GM23338 (cell line): ENCODE measurements around the gene ARHGEF9. TPM values are rescaled to one million over a fixed set of nuclear protein-coding genes. Genes with fewer than 3 reads are reported as not detected.

Experiments
- ATAC-seq: fragments of 200-7000 bp; cut with Tn5 transposase; 3 replicates; pipeline ENCODE4 v1.9.1; 2020
- DNase-seq: peaks from one replicate; pipeline ENCODE4 v3.0.0-alpha.2; 2015; ENCODE audit warnings: low spot score
- H2AFZ ChIP-seq: fragments of 200-600 bp; sonication (generic); 2 replicates; pipeline ENCODE4 v1.8.0; 2016; ENCODE audit warnings: antibody characterized with exemption, mild to moderate bottlenecking, moderate library complexity
- H3F3A ChIP-seq: fragments of 200-600 bp; sonication (generic); replicated peaks from 2 replicates; pipeline ENCODE4 v1.8.0; 2017; ENCODE audit warnings: antibody characterized with exemption, mixed run types, low read depth
- H3K27ac ChIP-seq: fragments of 200-600 bp; sonication (generic); 2 replicates; pipeline ENCODE4 v1.6.1; 2016; ENCODE audit warnings: low read depth
- H3K27me3 ChIP-seq: fragments of 200-600 bp; sonication (generic); 2 replicates; pipeline ENCODE4 v1.8.0; 2016; ENCODE audit warnings: mild to moderate bottlenecking, mixed run types, moderate library complexity; ENCODE audit not compliant: insufficient read depth
- H3K36me3 ChIP-seq: fragments of 200-600 bp; sonication (generic); 2 replicates; pipeline ENCODE4 v1.8.0; 2016; ENCODE audit warnings: mild to moderate bottlenecking; ENCODE audit not compliant: insufficient read depth
- H3K4me1 ChIP-seq: fragments of 200-600 bp; sonication (generic); 2 replicates; pipeline ENCODE4 v1.8.0; 2016; ENCODE audit warnings: mild to moderate bottlenecking, moderate library complexity; ENCODE audit not compliant: insufficient read depth
- H3K4me2 ChIP-seq: fragments of 200-600 bp; sonication (generic); 2 replicates; pipeline ENCODE4 v1.7.1; 2017; ENCODE audit warnings: mixed run types
- H3K4me3 ChIP-seq: fragments of 200-600 bp; sonication (generic); 2 replicates; pipeline ENCODE4 v1.6.1; 2016; ENCODE audit warnings: mixed run types
- H3K79me2 ChIP-seq: fragments of 200-600 bp; sonication (generic); replicated peaks from 2 replicates; pipeline ENCODE4 v1.8.0; 2017; ENCODE audit warnings: mild to moderate bottlenecking; ENCODE audit not compliant: insufficient read depth
- H3K9me2 ChIP-seq: fragments of 200-600 bp; sonication (generic); 2 replicates; pipeline ENCODE4 v1.8.0; 2017; ENCODE audit not compliant: insufficient read depth
- H4K20me1 ChIP-seq: fragments of 200-600 bp; sonication (generic); replicated peaks from 2 replicates; pipeline ENCODE4 v1.8.0; 2017; ENCODE audit warnings: mild to moderate bottlenecking; ENCODE audit not compliant: insufficient read depth
- H3K27ac Mint-ChIP-seq: 2 replicates; pipeline ENCODE4 v1.8.0; 2020; ENCODE audit warnings: inconsistent platforms, mild to moderate bottlenecking, moderate library complexity, mixed read lengths
- H3K27me3 Mint-ChIP-seq: 3 replicates; pipeline ENCODE4 v1.8.0; 2022; ENCODE audit warnings: low read depth, mild to moderate bottlenecking, moderate library complexity, mixed read lengths, inconsistent platforms; ENCODE audit not compliant: insufficient read depth, poor library complexity
- H3K36me3 Mint-ChIP-seq: 3 replicates; pipeline ENCODE4 v1.8.0; 2021; ENCODE audit warnings: low read depth, mild to moderate bottlenecking, inconsistent platforms, moderate library complexity, mixed read lengths
- H3K4me1 Mint-ChIP-seq: 3 replicates; pipeline ENCODE4 v1.8.0; 2020; ENCODE audit warnings: mild to moderate bottlenecking, inconsistent platforms, mixed read lengths
- H3K4me3 Mint-ChIP-seq: 3 replicates; pipeline ENCODE4 v1.8.0; 2021; ENCODE audit warnings: moderate library complexity, mild to moderate bottlenecking, inconsistent platforms, mixed read lengths
- H3K9me3 Mint-ChIP-seq: 3 replicates; pipeline ENCODE4 v1.8.0; 2020; ENCODE audit warnings: moderate library complexity, mild to moderate bottlenecking, inconsistent platforms, mixed read lengths
- CREB1 ChIP-seq: fragments of 250-450 bp; sonication (Bioruptor Pico); IDR thresholded peaks from 2 replicates; pipeline ENCODE4 v1.5.0; 2020; ENCODE audit warnings: low read depth, mild to moderate bottlenecking, moderate library complexity
- CTCF ChIP-seq, 2 experiments: fragments of 200-600 bp in 1 of 2; sonication (generic) in 1 of 2; conservative IDR thresholded peaks; 2 replicates each; pipeline versions ENCODE4 v1.5.1 to v1.6.1; 2016 to 2017; ENCODE audit warnings: antibody characterized with exemption in 2 of 2, low read depth in 2 of 2, mild to moderate bottlenecking in 2 of 2, moderate library complexity in 1 of 2
- ETS1 ChIP-seq: IDR thresholded peaks from 2 replicates; pipeline ENCODE4 v1.6.1; 2016; ENCODE audit warnings: antibody characterized with exemption
- EZH2 ChIP-seq: fragments of 200-600 bp; sonication (generic); IDR thresholded peaks from one replicate; pipeline ENCODE4 v1.8.0; 2017; ENCODE audit warnings: antibody characterized with exemption, mild to moderate bottlenecking, low read depth; ENCODE audit not compliant: unreplicated experiment
- EZH2phosphoT487 ChIP-seq: fragments of 200-600 bp; sonication (generic); IDR thresholded peaks from one replicate; pipeline ENCODE4 v1.8.1; 2018; ENCODE audit warnings: antibody characterized with exemption; ENCODE audit not compliant: unreplicated experiment
- JUNB ChIP-seq: IDR thresholded peaks from one replicate; pipeline ENCODE4 v1.6.1; 2016; ENCODE audit warnings: antibody characterized with exemption; ENCODE audit not compliant: unreplicated experiment
- NANOG ChIP-seq: IDR thresholded peaks from 2 replicates; pipeline ENCODE4 v1.6.1; 2016; ENCODE audit warnings: antibody characterized with exemption, borderline replicate concordance
- POLR2AphosphoS5 ChIP-seq: IDR thresholded peaks from 2 replicates; pipeline ENCODE4 v1.6.1; 2016; ENCODE audit warnings: antibody characterized with exemption, low read depth
- REST ChIP-seq: IDR thresholded peaks from one replicate; pipeline ENCODE4 v1.6.1; 2018; ENCODE audit warnings: antibody characterized with exemption; ENCODE audit not compliant: unreplicated experiment
- STAT1 ChIP-seq: IDR thresholded peaks from one replicate; pipeline ENCODE4 v1.6.1; 2016; ENCODE audit warnings: antibody characterized with exemption; ENCODE audit not compliant: unreplicated experiment
- ZNF114 ChIP-seq: fragments of 250-450 bp; sonication (Bioruptor Pico); IDR thresholded peaks from 2 replicates; pipeline ENCODE4 v1.5.0; 2020; ENCODE audit warnings: mild to moderate bottlenecking, moderate library complexity
- ZNF331 ChIP-seq: fragments of 250-450 bp; sonication (Bioruptor Pico); IDR thresholded peaks from 2 replicates; pipeline ENCODE4 v1.5.0; 2020; ENCODE audit warnings: low read depth, mild to moderate bottlenecking, moderate library complexity
- polyA plus RNA-seq: library from polyadenylated mRNA; unstranded; fragments of >200 nt; fragmentation: Nextera tagmentation; extraction: Ambion mirVana; gene quantifications from 2 replicates; pipeline ENCODE4 v1.2.1, GENCODE V29; 2016
- total RNA-seq: library from RNA; depleted of rRNA; stranded (reverse); fragments of >200 nt; shearing (Covaris generic); gene quantifications from 2 replicates; pipeline ENCODE4 v1.2.3, GENCODE V29; 2014
- TF ChIP-seq, protein P1 (sequence below): fragments of 250-450 bp; sonication (Bioruptor Pico); IDR thresholded peaks from 2 replicates; pipeline ENCODE4 v1.5.0; 2020; ENCODE audit warnings: mild to moderate bottlenecking, moderate library complexity

Gene ARHGEF9
- total and polyA plus RNA-seq, 2 experiments from 2014 or later = 23.1 to 35.9 TPM

GRCh38 chrX:63746715-63747114 is 38.3 kb downstream of the ARHGEF9 start:
- TF ChIP-seq EZH2phosphoT487 (no peak), ZNF331 (no peak), ETS1 (no peak), EZH2 (no peak), REST (no peak), ZNF114 (CRISPR knock-in tag) (no peak), CREB1 (CRISPR knock-in tag) (no peak), JUNB (no peak), POLR2AphosphoS5 (no peak), STAT1 (no peak), NANOG (no peak), CTCF (conservative IDR thresholded peaks at IDR 0.05; ENCODE audit: low read depth in 2 of 2) (no peak)
- TF ChIP-seq, protein P1, sequence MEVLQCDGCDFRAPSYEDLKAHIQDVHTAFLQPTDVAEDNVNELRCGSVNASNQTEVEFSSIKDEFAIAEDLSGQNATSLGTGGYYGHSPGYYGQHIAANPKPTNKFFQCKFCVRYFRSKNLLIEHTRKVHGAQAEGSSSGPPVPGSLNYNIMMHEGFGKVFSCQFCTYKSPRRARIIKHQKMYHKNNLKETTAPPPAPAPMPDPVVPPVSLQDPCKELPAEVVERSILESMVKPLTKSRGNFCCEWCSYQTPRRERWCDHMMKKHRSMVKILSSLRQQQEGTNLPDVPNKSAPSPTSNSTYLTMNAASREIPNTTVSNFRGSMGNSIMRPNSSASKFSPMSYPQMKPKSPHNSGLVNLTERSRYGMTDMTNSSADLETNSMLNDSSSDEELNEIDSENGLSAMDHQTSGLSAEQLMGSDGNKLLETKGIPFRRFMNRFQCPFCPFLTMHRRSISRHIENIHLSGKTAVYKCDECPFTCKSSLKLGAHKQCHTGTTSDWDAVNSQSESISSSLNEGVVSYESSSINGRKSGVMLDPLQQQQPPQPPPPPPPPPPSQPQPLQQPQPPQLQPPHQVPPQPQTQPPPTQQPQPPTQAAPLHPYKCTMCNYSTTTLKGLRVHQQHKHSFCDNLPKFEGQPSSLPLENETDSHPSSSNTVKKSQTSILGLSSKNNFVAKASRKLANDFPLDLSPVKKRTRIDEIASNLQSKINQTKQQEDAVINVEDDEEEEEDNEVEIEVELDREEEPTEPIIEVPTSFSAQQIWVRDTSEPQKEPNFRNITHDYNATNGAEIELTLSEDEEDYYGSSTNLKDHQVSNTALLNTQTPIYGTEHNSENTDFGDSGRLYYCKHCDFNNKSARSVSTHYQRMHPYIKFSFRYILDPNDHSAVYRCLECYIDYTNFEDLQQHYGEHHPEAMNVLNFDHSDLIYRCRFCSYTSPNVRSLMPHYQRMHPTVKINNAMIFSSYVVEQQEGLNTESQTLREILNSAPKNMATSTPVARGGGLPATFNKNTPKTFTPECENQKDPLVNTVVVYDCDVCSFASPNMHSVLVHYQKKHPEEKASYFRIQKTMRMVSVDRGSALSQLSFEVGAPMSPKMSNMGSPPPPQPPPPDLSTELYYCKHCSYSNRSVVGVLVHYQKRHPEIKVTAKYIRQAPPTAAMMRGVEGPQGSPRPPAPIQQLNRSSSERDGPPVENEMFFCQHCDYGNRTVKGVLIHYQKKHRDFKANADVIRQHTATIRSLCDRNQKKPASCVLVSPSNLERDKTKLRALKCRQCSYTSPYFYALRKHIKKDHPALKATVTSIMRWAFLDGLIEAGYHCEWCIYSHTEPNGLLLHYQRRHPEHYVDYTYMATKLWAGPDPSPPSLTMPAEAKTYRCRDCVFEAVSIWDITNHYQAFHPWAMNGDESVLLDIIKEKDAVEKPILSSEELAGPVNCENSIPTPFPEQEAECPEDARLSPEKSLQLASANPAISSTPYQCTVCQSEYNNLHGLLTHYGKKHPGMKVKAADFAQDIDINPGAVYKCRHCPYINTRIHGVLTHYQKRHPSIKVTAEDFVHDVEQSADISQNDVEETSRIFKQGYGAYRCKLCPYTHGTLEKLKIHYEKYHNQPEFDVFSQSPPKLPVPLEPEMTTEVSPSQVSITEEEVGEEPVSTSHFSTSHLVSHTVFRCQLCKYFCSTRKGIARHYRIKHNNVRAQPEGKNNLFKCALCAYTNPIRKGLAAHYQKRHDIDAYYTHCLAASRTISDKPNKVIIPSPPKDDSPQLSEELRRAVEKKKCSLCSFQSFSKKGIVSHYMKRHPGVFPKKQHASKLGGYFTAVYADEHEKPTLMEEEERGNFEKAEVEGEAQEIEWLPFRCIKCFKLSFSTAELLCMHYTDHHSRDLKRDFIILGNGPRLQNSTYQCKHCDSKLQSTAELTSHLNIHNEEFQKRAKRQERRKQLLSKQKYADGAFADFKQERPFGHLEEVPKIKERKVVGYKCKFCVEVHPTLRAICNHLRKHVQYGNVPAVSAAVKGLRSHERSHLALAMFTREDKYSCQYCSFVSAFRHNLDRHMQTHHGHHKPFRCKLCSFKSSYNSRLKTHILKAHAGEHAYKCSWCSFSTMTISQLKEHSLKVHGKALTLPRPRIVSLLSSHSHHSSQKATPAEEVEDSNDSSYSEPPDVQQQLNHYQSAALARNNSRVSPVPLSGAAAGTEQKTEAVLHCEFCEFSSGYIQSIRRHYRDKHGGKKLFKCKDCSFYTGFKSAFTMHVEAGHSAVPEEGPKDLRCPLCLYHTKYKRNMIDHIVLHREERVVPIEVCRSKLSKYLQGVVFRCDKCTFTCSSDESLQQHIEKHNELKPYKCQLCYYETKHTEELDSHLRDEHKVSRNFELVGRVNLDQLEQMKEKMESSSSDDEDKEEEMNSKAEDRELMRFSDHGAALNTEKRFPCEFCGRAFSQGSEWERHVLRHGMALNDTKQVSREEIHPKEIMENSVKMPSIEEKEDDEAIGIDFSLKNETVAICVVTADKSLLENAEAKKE (CRISPR knock-in tag) = no peak
- Histone ChIP-seq H3F3A (no peaks in the 10 kb centered on the region), H3K9me2 (no peaks in the 10 kb centered on the region), H3K4me1 (peaks cover 10% of the 10 kb centered on the region; the same call in 1 of the 2 replicates), H3K27ac (no peak overlapping the region), H4K20me1 (no peaks in the 10 kb centered on the region; the same call in 1 of the 2 replicates), H3K36me3 (no peaks in the 10 kb centered on the region; the same call in 1 of the 2 replicates), H3K27me3 (no peaks in the 10 kb centered on the region), H3K79me2 (peaks cover 74% of the 10 kb centered on the region), H2AFZ (no peak overlapping the region), H3K4me3 (no peak overlapping the region), H3K4me2 (no peak overlapping the region)
- peaks cover 35% of the 10 kb centered on the region for H3K4me1 Mint-ChIP-seq
- H3K27me3 Mint-ChIP-seq = no peaks in the 10 kb centered on the region
- H3K36me3 Mint-ChIP-seq = 0 out of 3 replicates have a peak, but pooled peaks cover 3% of the 10 kb centered on the region
- no peaks in the 10 kb centered on the region for H3K9me3 Mint-ChIP-seq
- no peak overlapping the region for H3K27ac Mint-ChIP-seq
- H3K4me3 Mint-ChIP-seq = no peak overlapping the region
- ATAC-seq (no peak), DNase-seq (no peak)
